GM12878 (cell line): Measurements from ENCODE around the gene ALAD. TPM values are rescaled to one million over a fixed set of nuclear protein-coding genes. Genes with fewer than 3 reads are reported as not detected.

ENCODE experiments used
- ATAC-seq: fragments of 200-7000 bp; cut with Tn5 transposase; 3 replicates; pipeline ENCODE4 v1.9.1; 2020; ENCODE audit warnings: mild to moderate bottlenecking, moderate library complexity
- BruUV-seq: library from RNA; stranded (reverse); fragments of 400-500 nt; replicated peaks from 2 replicates; lab custom pipeline; 2021; lab: Mats Ljungman, UMichigan
- CTCF ChIA-PET: fragments of 300-600 bp; sonication (Branson Sonifier 250); formaldehyde crosslinking; extraction: SDS; loops from one replicate; lab custom pipeline; 2021; ENCODE audit warnings: inconsistent platforms; lab: Yijun Ruan, JAX
- POLR2A ChIA-PET: fragments of 350-600 bp; formaldehyde crosslinking; extraction: SDS; loops from one replicate; lab custom pipeline; 2021; ENCODE audit warnings: inconsistent platforms; lab: Charles Lee
- RAD21 ChIA-PET: fragments of 300-600 bp; sonication (Branson Sonifier 250); formaldehyde crosslinking; loops from one replicate; lab custom pipeline; 2023; ENCODE audit warnings: antibody characterized with exemption; ENCODE audit not compliant: unreplicated experiment; lab: Charles Lee
- SMC1A ChIA-PET: fragments of 300-600 bp; sonication (Branson Sonifier 250); formaldehyde crosslinking; loops from one replicate; lab custom pipeline; 2023; ENCODE audit not compliant: unreplicated experiment, uncharacterized antibody; lab: Charles Lee
- DNase-seq: peaks from one replicate; pipeline ENCODE4 v3.0.0-alpha.2; 2011; ENCODE audit warnings: low read depth, low spot score
- FAIRE-seq: peaks from 3 replicates; lab custom pipeline; 2011; peaks lifted over from hg19 to GRCh38; lab: Jason Lieb, UNC
- H2AFZ ChIP-seq: 2 replicates; pipeline ENCODE4 v1.6.0; 2011; ENCODE audit warnings: low read depth, low read length, control low read depth; ENCODE audit not compliant: control insufficient read depth
- H3K27ac ChIP-seq: 2 replicates; pipeline ENCODE4 v1.5.1; 2011; ENCODE audit warnings: control low read depth; ENCODE audit not compliant: control insufficient read depth, insufficient read depth
- H3K27me3 ChIP-seq, 2 experiments: replicated peaks in 1 of 2; 2 replicates each; pipeline versions ENCODE4 v1.6.0 to v1.6.1; 2011; ENCODE audit warnings: low read length in 1 of 2; ENCODE audit not compliant: control insufficient read depth in 2 of 2, insufficient read depth in 2 of 2
- H3K36me3 ChIP-seq, 2 experiments: 2 replicates each; pipeline ENCODE4 v1.5.1; 2011; ENCODE audit warnings: low read length in 1 of 2; ENCODE audit not compliant: control insufficient read depth in 2 of 2, insufficient read depth in 2 of 2
- H3K4me1 ChIP-seq: 2 replicates; pipeline ENCODE4 v1.6.1; 2011; ENCODE audit warnings: mild to moderate bottlenecking, low read length, moderate library complexity, mixed read lengths; ENCODE audit not compliant: control insufficient read depth, insufficient read depth
- H3K4me2 ChIP-seq: 2 replicates; pipeline ENCODE4 v1.6.0; 2011; ENCODE audit warnings: control low read depth; ENCODE audit not compliant: control insufficient read depth, insufficient read depth
- H3K4me3 ChIP-seq: fragments of 200-600 bp; sonication (generic); 2 replicates; pipeline ENCODE4 v1.5.1; 2016
- H3K79me2 ChIP-seq: 2 replicates; pipeline ENCODE4 v1.6.0; 2011; ENCODE audit warnings: low read length; ENCODE audit not compliant: control insufficient read depth, insufficient read depth
- H3K9ac ChIP-seq: 2 replicates; pipeline ENCODE4 v1.8.0; 2011; ENCODE audit warnings: low read length, control low read depth, mixed read lengths; ENCODE audit not compliant: control insufficient read depth, insufficient read depth
- H3K9me3 ChIP-seq: replicated peaks from 3 replicates; pipeline ENCODE4 v1.5.1; 2011; ENCODE audit warnings: mild to moderate bottlenecking, low read length; ENCODE audit not compliant: control insufficient read depth, insufficient read depth
- H4K20me1 ChIP-seq: 2 replicates; pipeline ENCODE4 v1.6.0; 2011; ENCODE audit not compliant: control insufficient read depth, insufficient read depth
- EP300 ChIP-seq, 2 experiments: fragments of 150-350 bp in 1 of 2; IDR thresholded peaks; 2 replicates each; pipeline ENCODE4 v1.6.1; 2011 to 2012; ENCODE audit warnings: low read depth in 2 of 2, low read length in 2 of 2, borderline replicate concordance in 1 of 2, improper control_type of control experiment in 1 of 2, inconsistent platforms in 1 of 2; ENCODE audit not compliant: control insufficient read depth in 1 of 2
- SMAD1 ChIP-seq: fragments of 450-650 bp; IDR thresholded peaks from 2 replicates; pipeline ENCODE4 v1.6.1; 2018; ENCODE audit warnings: mild to moderate bottlenecking, low read depth; ENCODE audit not compliant: partially characterized antibody
- SPI1 ChIP-seq: IDR thresholded peaks from 2 replicates; pipeline ENCODE4 v1.6.1; 2011; ENCODE audit warnings: low read depth, mild to moderate bottlenecking, low read length, moderate library complexity, borderline replicate concordance; ENCODE audit not compliant: insufficient read depth
- TCF12 ChIP-seq: IDR thresholded peaks from 2 replicates; pipeline ENCODE4 v1.6.1; 2011; ENCODE audit warnings: low read depth, mild to moderate bottlenecking, low read length
- WGBS: methylation state at CpG from one replicate; pipeline ENCODE4 v1.1.6; 2016; ENCODE audit warnings: low lambda C conversion rate; ENCODE audit not compliant: insufficient replicate concordance, insufficient coverage; ENCODE audit errors: missing lambda C conversion rate; 5-methylcytosine and 5-hydroxymethylcytosine counted together
- in situ Hi-C: fragments of 300-500 bp; cut with MboI; formaldehyde crosslinking; loops from 9 replicates; pipeline ENCODE4 v1.14.3; 2018; ENCODE audit warnings: mixed read lengths
- intact Hi-C: fragments of 100-400 bp; cut with micrococcal nuclease; formaldehyde crosslinking; loops from one replicate; pipeline ENCODE4 v1.14.2; 2022; ENCODE audit not compliant: unreplicated experiment
- polyA plus RNA-seq, 11 experiments: library from polyadenylated mRNA; depleted of rRNA in 4 of 11; unstranded in 6 of 11; stranded (reverse) in 5 of 11; fragments of >200 nt; fragmentation: Nextera tagmentation in 4 of 11; fragmentation: Illumina TruSeq in 1 of 11; extraction: Ambion mirVana in 4 of 11; extraction: Trizol in 1 of 11; gene quantifications; 1 replicate in 1 of 11; 2 replicates in 10 of 11; pipeline versions ENCODE4 v1.2.1 to v1.2.3, GENCODE V29; 2011 to 2016; ENCODE audit warnings: inconsistent platforms in 2 of 11, missing spikeins in 2 of 11, low read depth in 1 of 11
- total RNA-seq, 4 experiments: library from RNA; depleted of rRNA in 3 of 4; stranded (reverse); fragments of >200 nt in 3 of 4; fragmentation: Illumina TruSeq in 1 of 4; extraction: Trizol in 1 of 4; gene quantifications; 2 replicates each; pipeline versions ENCODE4 v1.2.1 to v1.2.3, GENCODE V29; 2013 to 2021
- TF ChIP-seq, protein P1 (sequence below): fragments of 450-650 bp; IDR thresholded peaks from 2 replicates; pipeline ENCODE4 v1.6.1; 2017; ENCODE audit warnings: borderline replicate concordance
- TF ChIP-seq, protein P2 (sequence below): fragments of 450-650 bp; IDR thresholded peaks from 2 replicates; pipeline ENCODE4 v1.6.1; 2018; ENCODE audit warnings: mild to moderate bottlenecking, low read depth, moderate library complexity; ENCODE audit not compliant: partially characterized antibody
- TF ChIP-seq, protein P3 (sequence below), 3 experiments: IDR thresholded peaks in 2 of 3; conservative IDR thresholded peaks in 1 of 3; 2 replicates each; pipeline ENCODE4 v1.5.1; 2011; ENCODE audit warnings: low read depth in 3 of 3, low read length in 3 of 3, mild to moderate bottlenecking in 3 of 3, control low read depth in 2 of 3, moderate library complexity in 2 of 3, inconsistent platforms in 1 of 3, mixed read lengths in 1 of 3; ENCODE audit not compliant: control insufficient read depth in 2 of 3, insufficient read depth in 1 of 3; ENCODE audit errors: extremely low read depth in 1 of 3

Gene ALAD
- total and polyA plus RNA-seq, 10 of the 15 experiments (the other 5 are each of a cell fraction or from before 2014, with no cell fraction given) = 2.4 to 21.6 (median 12.9) TPM

DNA sequence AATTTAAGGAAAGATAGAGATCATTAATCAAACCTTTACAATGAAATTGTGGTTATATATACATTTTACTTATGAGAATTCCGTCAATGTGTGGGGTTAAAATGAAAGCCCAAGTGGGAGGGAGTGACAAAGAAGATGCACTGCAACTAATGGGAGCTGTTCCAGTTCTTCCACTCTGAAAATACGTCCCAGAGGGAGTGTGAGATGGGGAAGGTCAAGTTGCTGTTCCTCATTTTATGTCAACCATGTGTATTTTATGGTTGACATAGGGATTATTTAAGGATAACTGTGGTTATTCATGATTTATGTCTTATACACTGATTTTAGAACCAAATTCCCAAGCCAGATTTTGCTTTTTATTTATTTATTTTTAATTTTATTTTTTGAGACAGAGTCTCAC, 48.3 kb upstream of the ALAD start:
- no peak overlapping the region for H2AFZ ChIP-seq
- in situ Hi-C loops = loop anchor here (5.0 kb wide), 2 partner anchors 133 to 208 kb away; no protein-coding TSS in a partner anchor
- TF ChIP-seq, protein P1, sequence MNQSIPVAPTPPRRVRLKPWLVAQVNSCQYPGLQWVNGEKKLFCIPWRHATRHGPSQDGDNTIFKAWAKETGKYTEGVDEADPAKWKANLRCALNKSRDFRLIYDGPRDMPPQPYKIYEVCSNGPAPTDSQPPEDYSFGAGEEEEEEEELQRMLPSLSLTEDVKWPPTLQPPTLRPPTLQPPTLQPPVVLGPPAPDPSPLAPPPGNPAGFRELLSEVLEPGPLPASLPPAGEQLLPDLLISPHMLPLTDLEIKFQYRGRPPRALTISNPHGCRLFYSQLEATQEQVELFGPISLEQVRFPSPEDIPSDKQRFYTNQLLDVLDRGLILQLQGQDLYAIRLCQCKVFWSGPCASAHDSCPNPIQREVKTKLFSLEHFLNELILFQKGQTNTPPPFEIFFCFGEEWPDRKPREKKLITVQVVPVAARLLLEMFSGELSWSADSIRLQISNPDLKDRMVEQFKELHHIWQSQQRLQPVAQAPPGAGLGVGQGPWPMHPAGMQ = no peak
- peak; percentile 21; the same call in 1 of the 2 replicates for TF ChIP-seq SPI1
- H3K79me2 ChIP-seq = no peaks in the 10 kb centered on the region
- H3K36me3 ChIP-seq = no peaks in the 10 kb centered on the region
- 0 out of 2 replicates have a peak, but pooled peaks cover 1% of the 10 kb centered on the region for H3K4me1 ChIP-seq
- BruUV-seq = no TSS peak
- H4K20me1 ChIP-seq = no peaks in the 10 kb centered on the region
- SMC1A ChIA-PET = interaction anchor here (1.5 to 9.5 kb wide), 5 partner anchors 67 to 207 kb away, joined by 5 to 245 read pairs (median 93); no protein-coding TSS in a partner anchor
- no peaks in the 10 kb centered on the region for H3K27me3 ChIP-seq
- no peak overlapping the region for H3K27ac ChIP-seq
- POLR2A ChIA-PET = interaction anchor here (0.5 to 0.9 kb wide), 2 partner anchors 114 to 204 kb away, joined by 3 read pairs; no protein-coding TSS in a partner anchor
- DNase-seq (no peak), FAIRE-seq (no peak), ATAC-seq (no peak)
- no peak overlapping the region for H3K4me3 ChIP-seq
- no peak overlapping the region for H3K9ac ChIP-seq
- RAD21 ChIA-PET = interaction anchor here (1.4 to 10.1 kb wide), 2 partner anchors 142 to 206 kb away, joined by 3 to 247 read pairs; no protein-coding TSS in a partner anchor
- H3K4me2 ChIP-seq = no peak overlapping the region
- CTCF ChIA-PET = interaction anchor here (9.4 to 10.1 kb wide), 2 partner anchors 137 to 204 kb away, joined by 306 to 384 read pairs; no protein-coding TSS in a partner anchor
- H3K9me3 ChIP-seq = no peaks in the 10 kb centered on the region
- intact Hi-C loops = no loop called here
- WGBS = 0% methylated on average over 2 of the region's 2 CpGs

DNA sequence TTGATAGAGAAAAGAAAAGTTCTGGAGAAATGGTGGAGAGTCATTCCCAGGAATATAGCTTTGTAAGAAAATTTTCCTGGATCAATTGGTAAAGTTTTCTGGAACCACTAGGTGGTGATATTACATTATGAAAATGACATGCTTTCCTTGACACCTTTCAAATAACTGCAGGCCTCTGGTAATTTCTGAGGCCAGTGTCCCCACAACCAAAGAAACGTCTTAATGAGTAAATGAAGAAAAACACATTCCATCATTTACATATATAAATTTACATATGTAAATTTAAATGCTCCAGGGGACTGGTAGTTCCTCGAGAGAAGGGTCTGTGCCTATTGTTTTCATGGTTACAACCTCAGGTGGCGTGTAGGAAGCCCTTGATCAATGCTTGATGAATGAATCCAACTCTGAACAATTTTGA, 45.2 kb upstream of the ALAD start:
- ATAC-seq = peak; percentile 80
- Histone ChIP-seq H3K79me2 (no peaks in the 10 kb centered on the region), H3K4me1 (no peaks in the 10 kb centered on the region), H3K9me3 (no peaks in the 10 kb centered on the region), H3K36me3 (no peaks in the 10 kb centered on the region), H3K9ac (no peak overlapping the region), H2AFZ (no peak overlapping the region), H3K27ac (no peak overlapping the region), H4K20me1 (no peaks in the 10 kb centered on the region), H3K27me3 (no peaks in the 10 kb centered on the region), H3K4me2 (no peak overlapping the region), H3K4me3 (no peak overlapping the region)
- RAD21 ChIA-PET = interaction anchor here (0.6 to 10.1 kb wide), 26 partner anchors 9 to 858 kb away, joined by 3 to 247 read pairs (median 4); partner anchors contain the start of genes C9orf43, CDC26, POLE3 and PRPF4
- no TSS peak for BruUV-seq
- SMC1A ChIA-PET = interaction anchor here (0.6 to 9.5 kb wide), 29 partner anchors 8 to 221 kb away, joined by 3 to 245 read pairs (median 5); partner anchors contain the start of genes ALAD, CDC26 and PRPF4
- DNase-seq = peak; percentile 25
- POLR2A ChIA-PET = interaction anchor here (1.4 to 1.6 kb wide), 4 partner anchors 77 to 209 kb away, joined by 4 to 6 read pairs (median 6); no protein-coding TSS in a partner anchor
- CTCF ChIA-PET = interaction anchor here (0.6 to 10.1 kb wide), 38 partner anchors 9 to 685 kb away, joined by 3 to 384 read pairs (median 5); partner anchors contain the start of genes ALAD, C9orf43, CDC26 and POLE3
- 33% methylated on average over 3 of the region's 3 CpGs for WGBS
- intact Hi-C loops = loop anchor here (2.0 kb wide), 3 partner anchors 70 to 208 kb away; no protein-coding TSS in a partner anchor
- no peak for FAIRE-seq
- in situ Hi-C loops = loop anchor here (5.0 kb wide), 2 partner anchors 136 to 211 kb away; no protein-coding TSS in a partner anchor
- TF ChIP-seq SMAD1 (no peak), TCF12 (no peak), EP300 (IDR thresholded peaks at IDR 0.05; ENCODE audit: borderline replicate concordance in 1 of 2, control insufficient read depth in 1 of 2, low read depth in 2 of 2, low read length in 2 of 2) (no peak)
- TF ChIP-seq, protein P2, sequence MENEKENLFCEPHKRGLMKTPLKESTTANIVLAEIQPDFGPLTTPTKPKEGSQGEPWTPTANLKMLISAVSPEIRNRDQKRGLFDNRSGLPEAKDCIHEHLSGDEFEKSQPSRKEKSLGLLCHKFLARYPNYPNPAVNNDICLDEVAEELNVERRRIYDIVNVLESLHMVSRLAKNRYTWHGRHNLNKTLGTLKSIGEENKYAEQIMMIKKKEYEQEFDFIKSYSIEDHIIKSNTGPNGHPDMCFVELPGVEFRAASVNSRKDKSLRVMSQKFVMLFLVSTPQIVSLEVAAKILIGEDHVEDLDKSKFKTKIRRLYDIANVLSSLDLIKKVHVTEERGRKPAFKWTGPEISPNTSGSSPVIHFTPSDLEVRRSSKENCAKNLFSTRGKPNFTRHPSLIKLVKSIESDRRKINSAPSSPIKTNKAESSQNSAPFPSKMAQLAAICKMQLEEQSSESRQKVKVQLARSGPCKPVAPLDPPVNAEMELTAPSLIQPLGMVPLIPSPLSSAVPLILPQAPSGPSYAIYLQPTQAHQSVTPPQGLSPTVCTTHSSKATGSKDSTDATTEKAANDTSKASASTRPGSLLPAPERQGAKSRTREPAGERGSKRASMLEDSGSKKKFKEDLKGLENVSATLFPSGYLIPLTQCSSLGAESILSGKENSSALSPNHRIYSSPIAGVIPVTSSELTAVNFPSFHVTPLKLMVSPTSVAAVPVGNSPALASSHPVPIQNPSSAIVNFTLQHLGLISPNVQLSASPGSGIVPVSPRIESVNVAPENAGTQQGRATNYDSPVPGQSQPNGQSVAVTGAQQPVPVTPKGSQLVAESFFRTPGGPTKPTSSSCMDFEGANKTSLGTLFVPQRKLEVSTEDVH = no peak
- TF ChIP-seq, protein P3, sequence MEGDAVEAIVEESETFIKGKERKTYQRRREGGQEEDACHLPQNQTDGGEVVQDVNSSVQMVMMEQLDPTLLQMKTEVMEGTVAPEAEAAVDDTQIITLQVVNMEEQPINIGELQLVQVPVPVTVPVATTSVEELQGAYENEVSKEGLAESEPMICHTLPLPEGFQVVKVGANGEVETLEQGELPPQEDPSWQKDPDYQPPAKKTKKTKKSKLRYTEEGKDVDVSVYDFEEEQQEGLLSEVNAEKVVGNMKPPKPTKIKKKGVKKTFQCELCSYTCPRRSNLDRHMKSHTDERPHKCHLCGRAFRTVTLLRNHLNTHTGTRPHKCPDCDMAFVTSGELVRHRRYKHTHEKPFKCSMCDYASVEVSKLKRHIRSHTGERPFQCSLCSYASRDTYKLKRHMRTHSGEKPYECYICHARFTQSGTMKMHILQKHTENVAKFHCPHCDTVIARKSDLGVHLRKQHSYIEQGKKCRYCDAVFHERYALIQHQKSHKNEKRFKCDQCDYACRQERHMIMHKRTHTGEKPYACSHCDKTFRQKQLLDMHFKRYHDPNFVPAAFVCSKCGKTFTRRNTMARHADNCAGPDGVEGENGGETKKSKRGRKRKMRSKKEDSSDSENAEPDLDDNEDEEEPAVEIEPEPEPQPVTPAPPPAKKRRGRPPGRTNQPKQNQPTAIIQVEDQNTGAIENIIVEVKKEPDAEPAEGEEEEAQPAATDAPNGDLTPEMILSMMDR (IDR thresholded peaks at IDR 0.05 in 2 of 3, conservative IDR thresholded peaks at IDR 0.05 in 1 of 3; ENCODE audit: control insufficient read depth in 2 of 3, extremely low read depth in 1 of 3, insufficient read depth in 1 of 3, low read depth in 3 of 3, low read length in 3 of 3) = peak; percentile 42 to 69 (median 50); a peak in 5 of 6 replicates
